Epithelial cell of prostate (primary cell): ENCODE data around the gene ASS1.

Source experiments
- DNase-seq: peaks from one replicate; pipeline ENCODE4 v3.0.0-alpha.2; 2011; ENCODE audit warnings: low read depth, low spot score
- H3K27ac ChIP-seq: fragments of 450-650 bp; 2 replicates; pipeline ENCODE4 v1.5.1; 2017; ENCODE audit warnings: mild to moderate bottlenecking

The ASS1 gene

GRCh38 chr9:130526193-130526853 lies 81.6 kb downstream of the ASS1 start:
- no peak for DNase-seq
- H3K27ac ChIP-seq, result no peak overlapping the region

- no peak overlapping the region for H3K27ac ChIP-seq
- no peak for DNase-seq
These were observed 82.3 kb downstream of the ASS1 start for GRCh38 chr9:130526854-130527650.

DNA sequence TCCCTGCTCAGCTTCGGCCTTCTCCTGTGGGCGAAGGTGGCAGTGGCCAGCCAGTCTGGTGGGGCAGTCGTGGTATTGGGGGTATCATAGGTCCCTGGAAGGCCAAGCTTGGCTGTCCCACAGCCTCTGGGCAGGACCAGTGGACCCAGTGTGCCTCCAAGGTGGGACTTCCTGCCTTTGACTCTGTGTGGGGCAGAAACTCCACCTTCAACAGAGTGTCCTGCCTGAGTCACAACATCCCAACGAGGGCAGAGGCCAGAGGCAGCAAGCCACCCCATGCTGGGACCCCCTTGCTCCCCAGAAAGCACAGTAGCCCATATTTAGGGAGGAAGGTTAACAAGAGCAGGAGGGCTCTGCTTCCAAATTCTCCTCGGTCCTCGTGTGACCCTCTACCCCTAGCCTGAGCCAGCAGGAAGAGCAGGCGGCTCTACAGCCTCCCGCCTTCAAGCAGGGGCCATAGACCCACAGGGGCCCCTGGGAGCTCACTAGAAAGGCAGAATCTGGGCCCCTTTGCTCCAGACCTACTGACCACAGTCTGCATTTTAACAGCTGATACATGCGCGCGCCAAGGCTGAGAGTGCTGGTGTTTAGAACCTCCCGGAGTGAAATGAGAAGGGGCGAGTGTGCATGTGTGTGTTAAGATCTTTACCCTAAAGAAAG lies 83.0 kb downstream of the ASS1 start:
- H3K27ac ChIP-seq, result no peak overlapping the region
- DNase-seq, result no peak

GRCh38 chr9:130528674-130529073 lies 83.9 kb downstream of the ASS1 start:
- H3K27ac ChIP-seq, result no peak overlapping the region
- DNase-seq, result no peak

GRCh38 chr9:130530938-130531337 lies 86.2 kb downstream of the ASS1 start:
- DNase-seq, result no peak
- no peak overlapping the region for H3K27ac ChIP-seq

GRCh38 chr9:130531670-130532069 lies 86.9 kb downstream of the ASS1 start:
- no peak overlapping the region for H3K27ac ChIP-seq
- no peak for DNase-seq

DNA sequence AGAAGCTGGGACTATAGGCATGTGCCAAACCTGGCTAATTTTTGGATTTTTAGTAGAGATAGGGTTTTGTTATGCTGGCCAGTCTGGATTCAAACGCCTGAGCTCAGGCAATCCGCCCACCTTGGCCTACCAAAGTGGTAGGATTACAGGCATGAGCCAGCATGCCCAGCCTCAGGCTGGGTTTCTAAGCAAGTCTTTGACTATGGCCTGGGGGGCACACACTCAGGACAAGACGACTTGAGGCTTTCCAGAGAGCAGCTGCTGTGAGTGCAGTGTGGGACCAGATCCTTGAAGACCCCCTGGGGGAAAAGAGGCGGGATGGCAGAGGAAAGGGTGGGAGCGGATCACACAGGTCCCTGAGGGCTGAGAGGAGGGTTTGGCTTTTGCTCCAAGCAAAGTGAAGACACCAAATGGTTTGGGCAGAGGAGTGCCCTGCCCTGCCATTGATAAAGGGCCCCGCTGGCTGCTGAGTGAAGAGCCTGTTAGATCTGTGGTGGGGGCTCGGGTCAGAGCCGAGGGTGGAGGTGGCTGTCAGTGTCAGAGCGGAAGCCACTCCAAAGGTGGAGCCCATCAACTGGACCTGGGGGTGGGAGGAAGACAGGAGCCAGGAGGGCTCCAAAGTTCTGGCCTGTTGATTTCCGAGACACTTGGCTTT lies 87.8 kb downstream of the ASS1 start:
- DNase-seq, result no peak
- H3K27ac ChIP-seq, result no peak overlapping the region

DNA sequence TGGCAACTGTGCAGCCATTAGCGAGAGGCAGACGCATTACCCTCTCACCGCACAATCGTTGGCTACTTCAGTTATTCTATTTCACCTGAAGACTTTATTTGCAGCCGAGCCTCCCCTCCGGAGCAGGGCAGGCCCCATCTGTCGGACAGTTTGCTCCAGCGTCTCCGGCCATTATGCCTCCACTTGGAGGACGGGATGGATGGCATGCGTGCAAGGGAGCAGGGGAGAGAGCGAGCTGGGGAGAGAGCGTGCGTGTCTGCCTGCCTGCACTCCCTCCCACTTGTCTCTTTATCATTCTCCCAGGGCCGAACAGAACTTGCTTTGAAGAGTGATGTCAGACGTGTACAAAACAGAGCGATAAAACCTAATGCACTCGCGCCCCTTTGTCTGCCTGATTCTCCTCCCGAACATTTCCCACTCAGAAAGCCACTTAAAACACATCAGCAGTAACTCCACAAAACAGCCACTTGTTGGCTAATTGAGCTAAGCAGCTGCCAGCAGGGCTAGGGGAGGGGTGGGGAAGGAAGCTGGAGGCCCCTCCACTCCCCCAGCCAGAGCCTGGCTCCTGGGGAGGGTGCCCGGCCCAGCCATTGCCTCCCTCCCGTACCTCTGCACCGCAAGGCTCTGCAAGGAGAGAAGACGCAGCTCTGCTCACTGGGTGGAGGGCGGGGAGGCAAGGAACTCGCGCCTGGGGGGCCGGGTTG lies 91.2 kb downstream of the ASS1 start:
- H3K27ac ChIP-seq, result no peak overlapping the region
- DNase-seq, result no peak

DNA sequence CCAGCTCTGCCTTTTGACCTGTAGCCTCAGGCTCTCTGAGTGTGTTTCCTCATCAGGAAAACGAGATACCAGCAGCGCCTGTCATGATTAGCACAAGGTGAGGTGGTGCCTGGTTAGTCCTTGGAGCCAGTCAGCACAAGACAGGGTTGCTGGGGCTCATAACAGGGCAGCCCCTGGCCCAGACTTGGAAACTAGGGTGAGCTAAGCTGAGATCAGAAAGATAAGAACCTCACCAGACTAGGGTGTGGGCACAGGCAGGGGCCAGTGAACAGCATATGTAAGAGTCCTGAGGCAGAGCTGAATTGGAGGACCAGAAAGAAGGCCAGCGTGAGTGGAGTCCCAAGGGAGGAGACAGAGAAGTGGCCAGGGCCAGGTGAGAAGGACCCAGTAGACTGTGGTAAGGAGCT lies 91.9 kb downstream of the ASS1 start:
- no peak for DNase-seq
- no peak overlapping the region for H3K27ac ChIP-seq

DNA sequence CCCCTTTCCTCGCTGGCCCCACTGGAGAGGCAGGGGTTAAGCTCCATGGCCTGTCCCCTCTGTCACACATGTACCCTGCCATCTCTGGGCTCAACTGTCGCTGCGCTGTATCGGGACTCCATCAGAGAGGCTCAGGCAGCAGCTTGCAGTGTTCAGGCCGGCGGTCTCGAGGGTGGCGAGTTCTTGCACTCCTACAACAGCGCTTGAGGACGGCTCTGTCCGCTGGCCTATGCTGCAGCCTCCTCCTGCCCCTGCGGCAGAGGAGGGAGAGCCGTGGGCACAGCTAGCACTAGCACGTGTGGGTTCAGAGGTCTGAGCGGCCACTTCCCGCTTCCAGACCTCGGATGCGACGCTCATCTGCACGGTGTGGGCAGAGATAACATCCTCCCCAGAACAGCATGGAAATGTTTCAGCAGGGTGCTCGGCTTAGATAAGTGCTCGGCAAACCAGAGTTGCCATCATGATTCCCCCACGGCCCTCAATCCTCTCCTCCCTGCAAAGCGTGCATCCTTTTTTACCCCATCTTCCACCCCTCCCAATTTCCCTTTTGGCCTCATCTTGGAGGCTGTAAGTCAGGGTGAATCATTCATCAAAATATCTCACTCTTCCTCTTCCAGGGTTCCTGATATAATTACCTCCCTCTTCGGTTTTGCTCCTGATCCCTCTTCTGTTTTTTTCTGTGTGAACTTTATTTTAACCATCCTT lies 92.7 kb downstream of the ASS1 start:
- no peak overlapping the region for H3K27ac ChIP-seq
- DNase-seq, result no peak

GRCh38 chr9:130539420-130540223 lies 94.9 kb downstream of the ASS1 start:
- DNase-seq, result peak; percentile 78
- peak overlapping the region; percentile 26 for H3K27ac ChIP-seq

DNA sequence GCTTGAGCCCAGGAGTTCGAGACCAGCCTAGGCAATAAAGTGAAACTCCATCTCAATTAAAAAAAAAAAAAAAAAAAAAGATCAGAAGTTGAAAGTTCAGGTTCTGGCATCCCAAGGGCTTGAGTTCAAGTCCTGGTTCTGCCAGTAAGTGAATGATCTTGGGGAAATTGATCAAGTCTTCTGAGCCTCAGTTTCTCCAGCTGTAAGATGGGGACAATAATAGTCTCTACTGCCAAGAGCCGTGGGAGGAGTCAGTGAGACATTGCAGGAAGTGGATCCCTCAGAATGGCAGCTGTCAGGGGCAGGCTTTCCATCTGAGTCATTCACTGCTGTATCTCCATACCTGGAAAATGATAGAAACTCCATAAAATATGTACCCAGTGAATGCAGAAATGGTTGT lies 96.8 kb downstream of the ASS1 start:
- no peak overlapping the region for H3K27ac ChIP-seq
- DNase-seq, result no peak

GRCh38 chr9:130542038-130542437 lies 97.3 kb downstream of the ASS1 start:
- H3K27ac ChIP-seq, result no peak overlapping the region
- no peak for DNase-seq

DNA sequence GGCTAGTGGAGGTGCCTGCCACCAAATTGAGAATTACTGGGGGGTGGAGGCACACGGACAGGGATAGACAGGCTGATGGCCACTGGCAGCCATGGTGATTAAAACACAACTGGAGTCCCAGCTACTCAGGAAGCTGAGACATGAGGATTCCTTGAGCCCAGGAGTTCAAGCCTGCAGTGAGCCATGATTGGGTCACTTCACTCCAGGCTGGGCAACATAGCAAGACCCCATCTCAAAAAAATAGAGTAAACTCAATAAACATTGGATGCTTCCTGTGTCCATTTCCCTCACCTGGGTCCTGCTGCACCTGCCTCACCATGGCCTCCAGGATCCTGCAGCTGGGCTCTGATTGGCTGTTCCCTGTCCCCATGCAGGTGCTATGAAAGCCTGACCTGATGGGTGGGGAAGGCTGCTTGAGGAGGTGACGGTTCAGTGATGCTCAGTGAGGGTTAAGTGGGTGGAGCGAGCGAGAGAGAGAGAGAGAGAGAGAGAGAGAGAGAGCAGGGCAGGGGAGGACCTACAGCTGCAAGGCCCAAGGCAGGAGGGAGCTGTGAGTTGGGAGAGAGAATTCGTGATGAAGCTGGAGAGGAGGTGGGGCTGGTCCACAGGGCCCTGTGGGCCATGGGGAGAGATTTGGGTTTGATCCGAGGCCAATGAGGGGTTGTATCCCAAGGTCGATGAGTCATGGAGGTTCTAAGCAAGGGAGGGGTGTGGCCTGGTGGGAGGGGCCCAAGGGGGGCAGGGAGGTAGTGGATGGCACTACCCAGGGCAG lies 97.9 kb downstream of the ASS1 start:
- no peak for DNase-seq
- H3K27ac ChIP-seq, result no peak overlapping the region

DNA sequence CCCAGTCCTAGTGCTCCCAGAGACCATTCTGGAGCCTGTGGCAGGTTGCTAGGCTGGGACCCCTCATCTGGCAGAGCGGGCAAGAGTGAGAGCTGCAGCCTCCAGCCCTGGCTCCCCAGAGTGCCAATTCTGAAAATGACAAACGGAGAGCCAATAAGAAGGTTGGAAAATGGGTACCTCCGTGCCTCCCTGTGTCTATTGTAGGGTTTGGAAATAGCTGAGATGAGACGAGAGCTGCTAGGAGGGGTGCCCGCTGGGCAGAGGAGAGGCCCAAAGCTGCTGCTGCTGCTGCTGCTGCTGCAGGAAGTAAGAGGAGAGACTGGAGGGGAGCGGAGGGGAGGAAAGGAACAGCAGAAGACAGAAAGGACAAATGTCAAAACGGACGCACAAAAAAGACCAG lies 98.6 kb downstream of the ASS1 start:
- no peak for DNase-seq
- no peak overlapping the region for H3K27ac ChIP-seq

- DNase-seq, result no peak
- no peak overlapping the region for H3K27ac ChIP-seq
These were observed 99.1 kb downstream of the ASS1 start for GRCh38 chr9:130543859-130544258.

- no peak overlapping the region for H3K27ac ChIP-seq
- DNase-seq, result no peak
These were observed 99.6 kb downstream of the ASS1 start for GRCh38 chr9:130544364-130544763.

- DNase-seq, result no peak
- H3K27ac ChIP-seq, result no peak overlapping the region
These were observed 103.3 kb downstream of the ASS1 start for GRCh38 chr9:130548103-130548502.
